KBM-7 (cell line): Measurements from ENCODE around the gene DST.

Experiments
- DNase-seq: peaks from one replicate; pipeline ENCODE4 v3.0.0-alpha.2; 2015
- in situ Hi-C: fragments of 300-500 bp; cut with MboI; formaldehyde crosslinking; loops from 2 replicates; pipeline ENCODE4 v1.14.3; 2020; ENCODE audit warnings: low sequenced_read_pairs, low pct_unique_long_range_greater_than_20kb, mixed read lengths

DST gene

GRCh38 chr6:56478202-56478601 is 164.5 kb downstream of the DST start:
- in situ Hi-C loops, result no loop called here
- DNase-seq, result no peak

DNA sequence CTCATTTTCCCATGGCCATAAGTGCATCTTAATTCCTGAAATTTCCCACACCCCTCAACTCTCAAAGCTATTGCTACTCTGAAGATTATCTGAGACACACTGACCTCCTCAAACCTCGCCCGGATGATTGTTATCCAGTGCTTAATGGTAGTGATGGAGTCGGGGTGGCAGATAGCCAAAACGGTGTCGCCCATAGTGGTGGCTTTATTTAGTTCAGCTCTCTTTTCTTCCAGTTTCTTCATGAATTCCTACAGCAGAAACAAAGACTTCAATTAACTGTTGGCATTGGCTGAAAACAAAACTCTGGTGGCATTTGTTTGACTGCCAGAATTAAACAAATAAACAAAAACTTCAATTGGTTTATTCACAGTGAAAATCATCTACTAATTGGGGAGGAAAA is 165.4 kb downstream of the DST start:
- no peak for DNase-seq
- in situ Hi-C loops, result no loop called here

- in situ Hi-C loops, result no loop called here
- DNase-seq, result no peak
These were observed 166.8 kb downstream of the DST start for GRCh38 chr6:56475736-56476457.

DNA sequence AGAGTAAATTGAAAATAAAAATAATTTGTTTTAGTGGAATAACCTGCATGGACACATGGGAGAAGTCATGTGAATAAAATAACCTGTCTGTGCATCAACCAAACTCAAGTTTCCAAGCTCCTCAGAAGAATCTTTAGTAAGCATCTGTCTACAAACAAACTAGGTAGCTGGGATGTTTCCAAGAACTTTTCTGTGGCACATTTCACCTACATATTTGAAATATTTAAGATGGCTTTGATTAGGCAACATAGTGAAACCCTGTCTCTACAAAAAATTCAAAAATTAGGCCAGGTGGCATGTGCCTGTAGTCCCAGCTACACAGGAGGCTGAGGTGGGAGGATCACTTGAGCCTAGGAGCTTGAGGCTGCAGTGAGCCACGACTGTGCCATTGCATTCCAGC is 168.2 kb downstream of the DST start:
- no peak for DNase-seq
- in situ Hi-C loops, result no loop called here

GRCh38 chr6:56463443-56463842 is 179.2 kb downstream of the DST start:
- DNase-seq, result no peak
- in situ Hi-C loops, result no loop called here

- DNase-seq, result no peak
- in situ Hi-C loops, result no loop called here
These were observed 183.5 kb downstream of the DST start for GRCh38 chr6:56459030-56459805.

- in situ Hi-C loops, result no loop called here
- DNase-seq, result no peak
These were observed 184.3 kb downstream of the DST start for GRCh38 chr6:56458324-56458884.

GRCh38 chr6:56456785-56457184 is 185.9 kb downstream of the DST start:
- in situ Hi-C loops, result no loop called here
- no peak for DNase-seq

DNA sequence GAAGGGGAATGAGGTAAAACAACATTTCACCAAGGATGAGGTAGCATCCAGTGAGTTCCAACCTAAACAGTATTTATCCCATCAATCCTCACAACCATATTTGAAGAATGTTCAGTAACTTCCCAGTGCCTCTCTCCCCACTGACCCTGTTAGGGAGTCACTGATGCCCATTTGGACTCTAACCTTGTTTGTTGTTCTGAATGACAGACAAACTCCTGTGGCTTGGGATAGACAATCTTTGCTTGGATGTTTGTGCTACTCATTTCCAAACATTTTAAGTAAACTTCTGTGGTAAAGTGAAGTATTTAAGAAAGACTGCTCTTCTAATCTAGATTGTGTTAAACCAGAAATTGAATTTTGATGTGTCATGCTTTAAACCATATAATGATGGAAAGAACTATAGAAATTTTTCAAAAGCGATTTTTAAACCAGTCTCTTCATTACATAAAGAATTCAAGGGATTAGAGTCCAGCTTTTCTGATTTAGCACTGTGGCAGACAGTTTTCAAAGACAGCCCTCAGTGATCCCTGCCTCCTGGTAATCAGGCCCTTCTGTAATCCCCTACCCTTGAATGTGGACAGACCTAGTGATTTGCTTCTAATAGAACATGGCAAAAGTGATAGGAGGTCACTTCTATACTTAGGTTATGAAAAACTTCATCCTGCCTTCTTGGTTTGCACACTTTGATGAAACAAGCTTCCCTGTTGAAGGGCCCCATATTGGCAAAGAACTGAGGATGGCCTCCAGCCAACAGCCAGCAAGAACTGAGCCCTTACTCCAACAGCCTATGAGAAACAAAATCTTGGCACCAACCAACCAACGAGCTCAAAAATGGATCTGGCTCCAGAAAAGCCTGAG is 191.6 kb downstream of the DST start:
- in situ Hi-C loops, result no loop called here
- DNase-seq, result no peak

- no peak for DNase-seq
- in situ Hi-C loops, result no loop called here
These were observed 192.3 kb downstream of the DST start for GRCh38 chr6:56450376-56450775.

- DNase-seq, result peak; percentile 26
- in situ Hi-C loops, result no loop called here
These were observed 194.6 kb downstream of the DST start for GRCh38 chr6:56448046-56448445.

GRCh38 chr6:56445818-56446217 is 196.9 kb downstream of the DST start:
- DNase-seq, result no peak
- in situ Hi-C loops, result no loop called here

- in situ Hi-C loops, result no loop called here
- no peak for DNase-seq
These were observed 197.8 kb downstream of the DST start for GRCh38 chr6:56444855-56445254.

DNA sequence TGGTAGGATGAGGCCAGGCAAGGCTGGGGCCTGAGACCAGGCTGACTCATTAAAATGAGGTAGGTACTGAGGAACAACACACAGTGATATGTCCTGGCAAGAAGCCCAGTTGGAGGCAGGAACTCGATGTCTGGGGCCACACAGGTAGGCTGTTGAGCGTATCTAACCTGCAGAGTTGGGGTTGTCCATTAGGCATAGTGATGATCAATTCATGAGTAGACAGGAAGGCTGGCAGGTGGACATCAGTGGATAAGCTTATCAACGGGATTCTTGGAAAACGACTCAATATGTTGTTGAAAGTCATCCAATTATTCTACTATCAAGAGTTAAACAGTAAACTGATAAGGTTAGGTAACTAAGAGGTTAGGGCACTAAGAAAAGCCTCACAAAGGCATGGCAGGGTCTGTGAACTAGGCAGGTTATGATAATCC is 202.1 kb downstream of the DST start:
- in situ Hi-C loops, result no loop called here
- DNase-seq, result no peak

- no peak for DNase-seq
- in situ Hi-C loops, result no loop called here
These were observed 205.4 kb downstream of the DST start for GRCh38 chr6:56437171-56437900.

DNA sequence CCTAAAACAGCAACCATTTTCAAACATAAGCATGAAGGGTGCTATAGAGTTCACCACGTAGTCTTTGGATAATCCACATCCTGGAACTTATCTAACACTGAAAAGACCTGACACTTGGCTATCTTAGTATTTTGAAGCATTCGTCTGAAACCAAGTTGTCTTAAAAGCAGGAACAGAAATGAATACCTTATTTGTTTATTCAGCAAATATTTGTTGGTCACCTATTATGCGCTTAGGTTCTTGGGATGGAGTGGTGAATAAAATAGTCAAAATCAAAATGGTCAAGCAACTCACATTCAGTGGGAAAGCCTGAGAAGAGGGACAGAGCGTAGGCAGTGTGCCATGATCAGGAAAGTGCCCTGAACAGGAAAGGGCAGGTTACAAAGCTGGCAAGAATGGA is 206.9 kb downstream of the DST start:
- in situ Hi-C loops, result no loop called here
- DNase-seq, result no peak

DNA sequence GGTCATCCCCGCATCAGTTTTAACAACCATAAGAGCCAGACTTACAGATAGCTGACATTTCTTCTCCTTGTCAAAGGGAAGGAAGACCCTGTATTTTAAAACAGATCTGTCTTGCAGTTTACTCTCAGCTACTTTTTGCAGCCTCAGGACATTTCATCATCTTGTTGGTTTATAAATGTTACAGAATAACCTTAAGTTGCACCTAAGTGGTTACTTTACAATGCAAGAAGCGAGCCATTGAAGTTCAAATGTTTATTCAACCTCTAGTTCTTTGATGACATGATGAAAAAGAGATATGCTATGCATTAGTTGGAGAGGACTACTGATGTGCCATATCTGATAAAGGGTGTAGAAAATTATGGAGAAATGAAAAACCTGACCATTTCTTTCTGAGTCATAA is 207.4 kb downstream of the DST start:
- DNase-seq, result no peak
- in situ Hi-C loops, result no loop called here

DNA sequence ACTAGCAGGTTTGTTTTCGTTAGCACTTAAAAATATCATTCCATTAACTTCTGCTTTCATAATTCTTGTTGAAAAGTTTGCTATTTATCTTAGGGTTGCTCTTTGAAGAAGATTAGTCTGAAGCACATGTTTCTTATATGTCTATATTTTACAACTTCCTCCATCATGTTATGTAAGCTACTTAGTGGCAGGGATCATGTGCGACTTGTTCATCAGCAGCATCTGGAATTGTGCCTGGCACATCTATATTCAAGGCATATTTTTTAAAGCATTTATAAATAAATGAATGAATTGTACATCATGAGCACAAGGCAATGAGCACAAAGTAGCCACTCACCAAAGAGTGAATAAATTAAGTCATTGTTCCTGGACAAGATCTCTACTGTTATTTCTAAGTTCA is 208.1 kb downstream of the DST start:
- no peak for DNase-seq
- in situ Hi-C loops, result no loop called here

DNA sequence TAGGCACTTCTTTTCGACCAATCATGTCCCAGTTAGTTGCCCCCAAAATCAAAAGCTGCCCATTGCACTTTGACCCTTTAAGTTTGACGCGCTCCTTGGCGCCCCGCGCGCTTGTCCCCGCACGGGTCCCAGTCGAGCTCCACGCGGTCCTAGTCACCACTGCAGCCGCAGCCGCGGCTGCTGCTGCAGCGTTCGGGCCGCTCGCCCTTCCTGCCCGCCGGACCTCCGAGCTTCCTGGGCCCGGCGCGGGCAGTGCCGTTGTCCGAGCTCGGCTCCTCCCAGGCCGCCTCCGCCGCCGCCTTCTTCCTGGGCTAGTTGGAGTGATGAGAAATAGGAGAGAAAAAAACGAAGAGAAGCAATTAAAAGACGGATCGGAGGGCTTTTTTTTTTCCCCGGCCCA is 209.6 kb downstream of the DST start:
- in situ Hi-C loops, result no loop called here

More for the DNA sequence above, 209.6 kb downstream of the DST start:
- DNase-seq, result no peak
